GM21717 (cell line): ENCODE data around the gene SYCP2L.
"Not testable (repeated sequence)": the region's sequence is repeated elsewhere in the genome, so short reads cannot be mapped to it uniquely, and the experiment has no call there.

ENCODE experiments used
- ATAC-seq: cut with Tn5 transposase; IDR thresholded peaks from one replicate; pipeline ENCODE4 v1.9.1; 2021; ENCODE audit warnings: mild to moderate bottlenecking, moderate library complexity; ENCODE audit not compliant: unreplicated experiment

The SYCP2L gene

GRCh38 chr6:10886691-10887502 lies at the start of gene SYCP2L:
SYCP2L (plus strand) TSS chr6:10887052; CDS start chr6:10887127, 75 bp downstream.
- no peak for ATAC-seq

GRCh38 chr6:10837622-10837994 lies 49.2 kb upstream of the SYCP2L start:
- no peak for ATAC-seq

- ATAC-seq, result peak; percentile 80
Measured at GRCh38 chr6:10837995-10838793, 48.7 kb upstream of the SYCP2L start, which contains the start of gene MAK. MAK (minus strand) TSS chr6:10838539; CDS start chr6:10830648, 7,891 bp downstream.

DNA sequence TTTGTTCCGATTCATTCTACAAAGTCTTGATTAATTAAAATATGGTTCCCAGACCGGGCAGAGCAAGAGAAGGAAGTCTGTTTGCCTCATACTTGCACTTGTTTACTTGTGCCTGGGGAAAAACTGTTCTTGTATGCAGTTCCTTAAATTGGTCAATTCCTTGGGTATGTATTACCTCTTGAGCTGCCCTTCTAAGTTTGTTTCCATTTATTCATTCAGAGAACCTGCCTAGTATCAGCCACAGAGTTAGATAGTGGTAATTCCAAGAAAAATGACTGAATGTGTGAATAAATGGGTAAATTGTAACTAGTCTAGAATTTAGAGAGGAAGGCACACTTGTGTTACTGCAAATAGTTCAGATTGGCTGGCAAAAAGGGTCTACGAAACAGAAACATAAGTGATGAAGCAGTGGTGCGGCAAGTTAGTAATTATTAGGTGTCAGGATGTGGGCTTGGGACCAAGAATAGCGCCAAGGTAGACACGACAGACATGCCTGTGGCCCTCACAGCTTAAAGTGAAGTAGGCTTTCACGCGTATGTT lies 48.0 kb upstream of the SYCP2L start:
- peak; percentile 80 for ATAC-seq

GRCh38 chr6:10843554-10843953 lies 43.3 kb upstream of the SYCP2L start:
- ATAC-seq, result no peak

- no peak for ATAC-seq
Measured at GRCh38 chr6:10847684-10848083, 39.2 kb upstream of the SYCP2L start.

- no peak for ATAC-seq
Measured at GRCh38 chr6:10849901-10850300, 37.0 kb upstream of the SYCP2L start.

GRCh38 chr6:10850728-10851127 lies 36.1 kb upstream of the SYCP2L start:
- ATAC-seq, result no peak

GRCh38 chr6:10852361-10852960 lies 34.4 kb upstream of the SYCP2L start:
- no peak for ATAC-seq

DNA sequence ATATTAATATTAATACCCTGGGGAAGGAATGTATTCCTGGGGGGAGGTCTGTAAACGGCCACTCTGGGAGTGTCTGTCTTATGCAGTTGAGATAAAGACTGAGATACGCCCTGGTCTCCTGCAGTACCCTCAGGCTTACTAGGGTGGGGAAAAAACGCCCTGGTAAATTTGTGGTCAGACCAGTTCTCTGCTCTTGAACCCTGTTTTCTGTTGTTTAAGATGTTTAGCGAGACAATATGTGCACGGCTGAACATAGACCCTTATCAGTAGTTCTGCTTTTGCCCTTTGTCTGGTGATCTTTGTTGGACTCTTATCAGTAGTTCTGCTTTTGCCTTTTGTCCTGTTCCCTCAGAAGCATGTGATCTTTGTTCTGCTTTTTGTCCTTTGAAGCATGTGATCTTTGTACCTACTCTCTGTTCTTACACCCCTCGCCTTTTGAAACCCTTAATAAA lies 33.0 kb upstream of the SYCP2L start:
- ATAC-seq, result not testable (repeated sequence)

- ATAC-seq, result no peak
Measured at GRCh38 chr6:10854922-10855632, 31.8 kb upstream of the SYCP2L start.

GRCh38 chr6:10857259-10857658 lies 29.6 kb upstream of the SYCP2L start:
- ATAC-seq, result no peak

GRCh38 chr6:10861086-10861485 lies 25.8 kb upstream of the SYCP2L start:
- ATAC-seq, result no peak

- ATAC-seq, result no peak
Measured at GRCh38 chr6:10862361-10862760, 24.5 kb upstream of the SYCP2L start.

GRCh38 chr6:10863031-10863430 lies 23.8 kb upstream of the SYCP2L start:
- not testable (repeated sequence) for ATAC-seq

- ATAC-seq, result not testable (repeated sequence)
Measured at GRCh38 chr6:10866709-10867108, 20.1 kb upstream of the SYCP2L start.

GRCh38 chr6:10867952-10868351 lies 18.9 kb upstream of the SYCP2L start:
- no peak for ATAC-seq

DNA sequence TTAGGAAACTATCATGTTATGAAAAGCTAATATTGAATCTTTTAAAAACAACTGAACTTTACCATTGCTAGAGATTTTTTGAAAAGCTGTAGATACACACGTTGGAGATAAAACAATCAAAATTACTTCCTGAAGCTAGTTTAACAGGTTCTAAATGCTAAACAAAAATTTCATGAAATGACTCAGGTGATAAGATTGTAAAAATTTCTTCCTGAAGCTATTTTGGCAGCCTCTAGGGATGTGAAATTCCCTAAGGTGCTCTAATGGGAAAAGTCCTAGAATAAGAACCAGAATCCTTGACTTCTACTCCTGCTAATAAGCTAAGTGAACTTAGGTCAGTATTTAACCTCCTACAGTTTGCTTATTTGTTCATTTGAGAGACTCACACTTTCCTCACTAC lies 13.5 kb upstream of the SYCP2L start:
- no peak for ATAC-seq

- ATAC-seq, result no peak
Measured at GRCh38 chr6:10874207-10874606, 12.6 kb upstream of the SYCP2L start.

DNA sequence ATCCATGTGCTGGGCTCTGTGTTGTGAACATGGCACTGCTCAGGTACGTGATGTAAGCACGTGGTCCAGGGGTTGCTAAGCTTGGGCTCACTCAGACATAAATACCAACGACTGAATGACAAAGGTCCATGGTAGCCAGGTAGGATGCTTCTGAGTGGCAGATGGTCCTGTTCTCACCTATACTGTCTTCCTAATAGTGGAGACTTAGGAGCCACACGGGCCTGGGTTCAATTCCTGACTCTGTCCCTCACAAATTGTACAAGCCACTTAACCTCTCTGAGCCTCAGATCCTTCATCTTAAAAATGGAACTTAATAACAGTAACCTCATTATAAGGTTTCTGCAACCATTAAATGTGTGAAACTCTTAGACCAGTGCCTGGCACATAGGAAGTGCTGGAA lies 11.8 kb upstream of the SYCP2L start:
- ATAC-seq, result no peak

DNA sequence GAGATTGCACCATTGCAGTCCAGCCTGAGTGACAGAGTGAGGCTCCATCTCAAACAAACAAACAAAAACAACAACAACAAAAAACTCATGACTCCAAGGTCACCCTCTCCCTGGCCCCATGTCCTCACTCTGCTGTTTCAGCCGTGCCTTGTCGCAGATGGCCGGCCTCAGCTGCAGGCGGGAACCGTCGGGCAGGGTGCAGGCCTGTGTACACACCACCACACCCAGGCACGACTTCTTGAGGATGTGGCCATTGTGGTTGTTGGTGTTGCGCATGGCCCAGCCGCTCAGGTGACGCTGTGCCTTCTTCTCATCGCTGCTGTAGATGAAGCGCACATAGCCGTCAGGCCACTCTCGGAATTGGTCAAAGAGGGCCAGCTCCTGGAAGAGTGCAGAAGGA lies 9.8 kb upstream of the SYCP2L start:
- ATAC-seq, result no peak
